Mammary epithelial cell (primary cell): Measurements from ENCODE around the gene TEX9.

Source experiments
- EZH2 ChIP-seq: IDR thresholded peaks from 2 replicates; pipeline ENCODE4 v1.6.1; 2012; ENCODE audit warnings: low read length, inconsistent platforms, borderline replicate concordance
- TF ChIP-seq, protein P1 (sequence below), 2 donors: IDR thresholded peaks in 1 of 2; conservative IDR thresholded peaks in 1 of 2; 2 replicates each; pipeline ENCODE4 v1.5.1; 2011 to 2012; ENCODE audit warnings: inconsistent platforms in 2 of 2, low read length in 2 of 2, mild to moderate bottlenecking in 2 of 2, control low read depth in 1 of 2, low read depth in 1 of 2; ENCODE audit not compliant: insufficient read depth in 1 of 2; ENCODE audit errors: extremely low read depth in 1 of 2

- TF ChIP-seq, protein P1, sequence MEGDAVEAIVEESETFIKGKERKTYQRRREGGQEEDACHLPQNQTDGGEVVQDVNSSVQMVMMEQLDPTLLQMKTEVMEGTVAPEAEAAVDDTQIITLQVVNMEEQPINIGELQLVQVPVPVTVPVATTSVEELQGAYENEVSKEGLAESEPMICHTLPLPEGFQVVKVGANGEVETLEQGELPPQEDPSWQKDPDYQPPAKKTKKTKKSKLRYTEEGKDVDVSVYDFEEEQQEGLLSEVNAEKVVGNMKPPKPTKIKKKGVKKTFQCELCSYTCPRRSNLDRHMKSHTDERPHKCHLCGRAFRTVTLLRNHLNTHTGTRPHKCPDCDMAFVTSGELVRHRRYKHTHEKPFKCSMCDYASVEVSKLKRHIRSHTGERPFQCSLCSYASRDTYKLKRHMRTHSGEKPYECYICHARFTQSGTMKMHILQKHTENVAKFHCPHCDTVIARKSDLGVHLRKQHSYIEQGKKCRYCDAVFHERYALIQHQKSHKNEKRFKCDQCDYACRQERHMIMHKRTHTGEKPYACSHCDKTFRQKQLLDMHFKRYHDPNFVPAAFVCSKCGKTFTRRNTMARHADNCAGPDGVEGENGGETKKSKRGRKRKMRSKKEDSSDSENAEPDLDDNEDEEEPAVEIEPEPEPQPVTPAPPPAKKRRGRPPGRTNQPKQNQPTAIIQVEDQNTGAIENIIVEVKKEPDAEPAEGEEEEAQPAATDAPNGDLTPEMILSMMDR (conservative IDR thresholded peaks at IDR 0.05 in 1 of 2, IDR thresholded peaks at IDR 0.05 in 1 of 2; ENCODE audit: extremely low read depth in 1 of 2, insufficient read depth in 1 of 2, low read depth in 1 of 2, low read length in 2 of 2) = no peak
- no peak for TF ChIP-seq EZH2
Observed at GRCh38 chr15:56367156-56367555, 1.9 kb downstream of the TEX9 start.
